Keratinocyte (primary cell): ENCODE measurements around the gene LSAMP. TPM values are rescaled to one million over a fixed set of nuclear protein-coding genes. Genes with fewer than 3 reads are reported as not detected.

ENCODE experiments used
- DNase-seq: peaks from one replicate; pipeline ENCODE4 v3.0.0-alpha.2; 2011; ENCODE audit warnings: low read depth, missing footprints, low spot score
- FAIRE-seq: peaks from 2 replicates; lab custom pipeline; 2011; peaks lifted over from hg19 to GRCh38; lab: Jason Lieb, UNC
- H2AFZ ChIP-seq: 2 replicates; pipeline ENCODE4 v1.6.0; 2012; ENCODE audit warnings: low read length, control low read depth, inconsistent platforms; ENCODE audit not compliant: control insufficient read depth
- H3K27ac ChIP-seq: 2 replicates; pipeline ENCODE4 v1.5.1; 2011; ENCODE audit warnings: low read length; ENCODE audit not compliant: control insufficient read depth, insufficient read depth
- H3K27me3 ChIP-seq: 3 replicates; pipeline ENCODE4 v1.6.0; 2011; ENCODE audit warnings: low read length; ENCODE audit not compliant: control insufficient read depth, insufficient read depth; ENCODE audit errors: extremely low read depth
- H3K36me3 ChIP-seq, 2 experiments: 2 replicates in 1 of 2; 3 replicates in 1 of 2; pipeline ENCODE4 v1.5.1; 2011; ENCODE audit warnings: low read length in 2 of 2, mild to moderate bottlenecking in 1 of 2; ENCODE audit not compliant: control insufficient read depth in 2 of 2, insufficient read depth in 2 of 2; ENCODE audit errors: extremely low read depth in 1 of 2
- H3K4me1 ChIP-seq: 3 replicates; pipeline ENCODE4 v1.5.1; 2011; ENCODE audit warnings: low read length; ENCODE audit not compliant: control insufficient read depth, insufficient read depth; ENCODE audit errors: extremely low read depth
- H3K4me2 ChIP-seq: 3 replicates; pipeline ENCODE4 v1.6.0; 2011; ENCODE audit warnings: low read depth, low read length; ENCODE audit not compliant: control insufficient read depth, insufficient read depth; ENCODE audit errors: extremely low read depth
- H3K4me3 ChIP-seq, 3 experiments: fragments of 200-600 bp in 1 of 3; sonication (generic) in 1 of 3; 2 replicates in 2 of 3; 3 replicates in 1 of 3; pipeline ENCODE4 v1.5.1; 2011 to 2016; ENCODE audit warnings: low read length in 3 of 3, mild to moderate bottlenecking in 3 of 3, control low read depth in 2 of 3, inconsistent platforms in 1 of 3, low read depth in 1 of 3, mixed read lengths in 1 of 3, mixed run types in 1 of 3, moderate library complexity in 1 of 3; ENCODE audit not compliant: control insufficient read depth in 2 of 3, insufficient read depth in 2 of 3; ENCODE audit errors: extremely low read depth in 1 of 3
- H3K79me2 ChIP-seq: 2 replicates; pipeline ENCODE4 v1.6.0; 2012; ENCODE audit warnings: low read length; ENCODE audit not compliant: control insufficient read depth, insufficient read depth
- H3K9ac ChIP-seq: 3 replicates; pipeline ENCODE4 v1.6.0; 2011; ENCODE audit warnings: low read length; ENCODE audit not compliant: control insufficient read depth, insufficient read depth; ENCODE audit errors: extremely low read depth
- H3K9me1 ChIP-seq: 3 replicates; pipeline ENCODE4 v1.6.0; 2011; ENCODE audit warnings: low read length; ENCODE audit not compliant: control insufficient read depth, insufficient read depth; ENCODE audit errors: extremely low read depth
- H3K9me3 ChIP-seq: 2 replicates; pipeline ENCODE4 v1.5.1; 2012; ENCODE audit warnings: low read depth, low read length; ENCODE audit not compliant: control insufficient read depth
- H4K20me1 ChIP-seq: 3 replicates; pipeline ENCODE4 v1.6.0; 2011; ENCODE audit warnings: low read length; ENCODE audit not compliant: control insufficient read depth, insufficient read depth; ENCODE audit errors: extremely low read depth
- EZH2 ChIP-seq: IDR thresholded peaks from one replicate; pipeline ENCODE4 v1.6.1; 2012; ENCODE audit warnings: inconsistent platforms, mild to moderate bottlenecking, low read length, moderate library complexity
- dilution Hi-C: fragments of 300-500 bp; cut with MboI; formaldehyde crosslinking; loops from one replicate; pipeline ENCODE4 v1.7.0; 2020; ENCODE audit warnings: low sequenced_read_pairs; ENCODE audit not compliant: extremely low pct_ligation_motif_present
- polyA plus RNA-seq, 5 experiments: library from polyadenylated mRNA; depleted of rRNA in 3 of 5; stranded (reverse) in 3 of 5; stranded (forward) in 1 of 5; unstranded in 1 of 5; fragments of >200 nt; gene quantifications; 1 replicate in 1 of 5; 2 replicates in 3 of 5; 3 replicates in 1 of 5; pipeline versions ENCODE4 v1.2.1 to v1.2.3, GENCODE V29; 2011 to 2012; ENCODE audit warnings: missing spikeins in 2 of 5, low read depth in 1 of 5, low replicate concordance in 1 of 5
- TF ChIP-seq, protein P1 (sequence below), 3 experiments: IDR thresholded peaks in 1 of 3; conservative IDR thresholded peaks in 1 of 3; optimal IDR thresholded peaks in 1 of 3; 2 replicates in 2 of 3; 3 replicates in 1 of 3; pipeline versions ENCODE3 to v1.5.1; 2011; ENCODE audit warnings: low read length in 3 of 3, mild to moderate bottlenecking in 3 of 3, moderate library complexity in 2 of 3, control low read depth in 1 of 3, inconsistent platforms in 1 of 3; ENCODE audit not compliant: insufficient read depth in 2 of 3; ENCODE audit errors: extremely low read depth in 1 of 3

Gene LSAMP
- polyA plus RNA-seq, 1 donor (not counting 4 experiments of a cell fraction or from before 2014, with no cell fraction given) = 0.12 TPM

DNA sequence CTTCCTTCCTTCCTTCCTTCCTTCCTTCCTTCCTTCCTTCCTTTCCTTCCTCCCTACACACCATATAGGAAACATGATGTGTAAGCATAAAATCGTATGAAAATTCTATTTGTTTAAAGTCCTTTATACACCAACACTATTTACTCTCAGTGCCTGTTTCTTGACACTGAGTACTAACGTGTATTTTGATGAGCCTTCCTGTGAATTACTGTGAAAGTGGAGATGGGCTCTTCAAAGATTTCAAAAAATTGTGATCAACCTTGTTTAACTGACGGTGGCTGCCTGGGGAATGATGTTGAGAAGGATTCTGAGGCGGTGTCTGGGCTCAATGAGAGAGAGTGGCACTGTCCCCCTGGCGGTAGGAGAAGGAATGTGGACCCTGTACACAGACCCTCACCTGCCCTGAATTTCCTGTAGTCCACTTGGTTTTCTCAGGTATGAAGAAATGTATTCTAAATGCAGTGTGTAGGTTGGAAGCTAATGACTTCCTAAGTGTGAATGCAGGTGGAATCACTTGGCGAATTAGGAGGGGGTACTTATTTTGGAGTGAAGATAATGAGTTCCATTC, 584.0 kb downstream of the LSAMP start:
- no peaks in the 10 kb centered on the region for H3K9me1 ChIP-seq
- H2AFZ ChIP-seq = no peak overlapping the region
- dilution Hi-C loops = no loop called here
- H3K4me1 ChIP-seq = no peaks in the 10 kb centered on the region
- no peak overlapping the region for H3K4me3 ChIP-seq
- FAIRE-seq (no peak), DNase-seq (no peak)
- H3K79me2 ChIP-seq = no peaks in the 10 kb centered on the region
- H3K27me3 ChIP-seq = no peaks in the 10 kb centered on the region
- no peak overlapping the region for H3K9ac ChIP-seq
- no peaks in the 10 kb centered on the region for H4K20me1 ChIP-seq
- H3K9me3 ChIP-seq = no peaks in the 10 kb centered on the region
- H3K36me3 ChIP-seq = no peaks in the 10 kb centered on the region
- no peak for TF ChIP-seq EZH2
- TF ChIP-seq, protein P1, sequence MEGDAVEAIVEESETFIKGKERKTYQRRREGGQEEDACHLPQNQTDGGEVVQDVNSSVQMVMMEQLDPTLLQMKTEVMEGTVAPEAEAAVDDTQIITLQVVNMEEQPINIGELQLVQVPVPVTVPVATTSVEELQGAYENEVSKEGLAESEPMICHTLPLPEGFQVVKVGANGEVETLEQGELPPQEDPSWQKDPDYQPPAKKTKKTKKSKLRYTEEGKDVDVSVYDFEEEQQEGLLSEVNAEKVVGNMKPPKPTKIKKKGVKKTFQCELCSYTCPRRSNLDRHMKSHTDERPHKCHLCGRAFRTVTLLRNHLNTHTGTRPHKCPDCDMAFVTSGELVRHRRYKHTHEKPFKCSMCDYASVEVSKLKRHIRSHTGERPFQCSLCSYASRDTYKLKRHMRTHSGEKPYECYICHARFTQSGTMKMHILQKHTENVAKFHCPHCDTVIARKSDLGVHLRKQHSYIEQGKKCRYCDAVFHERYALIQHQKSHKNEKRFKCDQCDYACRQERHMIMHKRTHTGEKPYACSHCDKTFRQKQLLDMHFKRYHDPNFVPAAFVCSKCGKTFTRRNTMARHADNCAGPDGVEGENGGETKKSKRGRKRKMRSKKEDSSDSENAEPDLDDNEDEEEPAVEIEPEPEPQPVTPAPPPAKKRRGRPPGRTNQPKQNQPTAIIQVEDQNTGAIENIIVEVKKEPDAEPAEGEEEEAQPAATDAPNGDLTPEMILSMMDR (optimal IDR thresholded peaks at IDR 0.05 in 1 of 3, IDR thresholded peaks at IDR 0.05 in 1 of 3, conservative IDR thresholded peaks at IDR 0.05 in 1 of 3; ENCODE audit: extremely low read depth in 1 of 3, insufficient read depth in 2 of 3, low read length in 3 of 3) = peak in 1 of 3 experiments; percentile 22
- H3K4me2 ChIP-seq = no peak overlapping the region
- H3K27ac ChIP-seq = no peak overlapping the region

DNA sequence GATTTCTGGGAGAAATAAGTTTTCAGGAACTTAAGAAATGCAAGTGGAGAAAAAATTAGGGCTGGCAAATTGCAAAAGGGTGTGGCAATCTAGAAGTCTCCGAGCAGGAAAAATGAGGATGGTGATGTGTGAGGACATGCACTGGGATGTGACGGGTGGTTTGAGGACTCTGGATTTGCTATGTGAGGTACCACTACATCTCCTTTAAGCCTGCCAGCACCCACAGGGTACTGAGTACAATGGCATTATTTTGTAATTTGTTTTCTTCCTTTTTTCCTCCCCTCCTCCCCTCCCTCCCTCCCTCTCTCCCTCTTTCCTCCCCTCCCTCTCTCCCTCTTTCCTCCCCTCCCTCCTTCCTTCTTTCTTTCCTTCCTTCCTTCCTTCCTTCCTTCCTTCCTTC, 584.5 kb downstream of the LSAMP start:
- Histone ChIP-seq H3K27me3 (no peaks in the 10 kb centered on the region), H3K36me3 (no peaks in the 10 kb centered on the region), H3K4me2 (no peak overlapping the region), H3K9ac (no peak overlapping the region), H4K20me1 (no peaks in the 10 kb centered on the region), H3K79me2 (no peaks in the 10 kb centered on the region), H3K27ac (no peak overlapping the region), H3K9me3 (no peaks in the 10 kb centered on the region), H2AFZ (no peak overlapping the region), H3K9me1 (no peaks in the 10 kb centered on the region), H3K4me1 (no peaks in the 10 kb centered on the region), H3K4me3 (no peak overlapping the region)
- no peak for TF ChIP-seq EZH2
- TF ChIP-seq, protein P1 (optimal IDR thresholded peaks at IDR 0.05 in 1 of 3, IDR thresholded peaks at IDR 0.05 in 1 of 3, conservative IDR thresholded peaks at IDR 0.05 in 1 of 3; ENCODE audit: extremely low read depth in 1 of 3, insufficient read depth in 2 of 3, low read length in 3 of 3) = no peak
- dilution Hi-C loops = no loop called here
- FAIRE-seq (no peak), DNase-seq (no peak)
